Measurements from ENCODE around the gene RSRC1.

RSRC1 gene

GRCh38 chr3:158134363-158134762, 24.5 kb downstream of the RSRC1 start:
- Mint-ChIP-seq H3K9me3 (no peaks in the 10 kb centered on the region), H3K36me3 (ENCODE audit: low read depth) (peaks cover 31% of the 10 kb centered on the region), H3K27ac (no peak overlapping the region), H3K4me1 (ENCODE audit: low read depth) (peaks cover 2% of the 10 kb centered on the region), H3K27me3 (ENCODE audit: low read depth) (no peaks in the 10 kb centered on the region), H3K4me3 (no peak overlapping the region)
- DNase-seq (ENCODE audit: low spot score): no peak

DNA sequence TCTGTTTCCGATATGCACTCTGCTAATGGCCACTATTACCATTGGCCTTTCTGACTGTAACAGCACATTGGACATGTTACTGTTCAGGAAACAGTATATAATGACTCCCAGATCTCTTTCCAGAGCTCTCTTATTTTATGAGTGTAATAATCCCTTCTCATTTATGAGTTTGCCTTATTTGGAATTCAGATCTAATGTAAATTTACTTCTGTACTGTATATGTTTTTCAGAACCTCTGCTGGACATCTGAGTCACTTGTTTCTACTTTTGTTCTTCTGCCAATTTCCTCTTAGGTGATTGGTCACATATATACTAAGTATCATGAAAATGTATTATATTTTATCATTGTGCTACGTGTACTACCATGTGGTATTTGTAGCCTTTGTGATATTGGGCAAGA, 30.5 kb downstream of the RSRC1 start:
- DNase-seq (ENCODE audit: low spot score): no peak
- H3K27ac Mint-ChIP-seq: no peak overlapping the region
- H3K4me1 Mint-ChIP-seq (ENCODE audit: low read depth): peaks cover 2% of the 10 kb centered on the region
- H3K9me3 Mint-ChIP-seq: no peaks in the 10 kb centered on the region
- H3K36me3 Mint-ChIP-seq (ENCODE audit: low read depth): peaks cover 18% of the 10 kb centered on the region
- no peaks in the 10 kb centered on the region for H3K27me3 Mint-ChIP-seq (ENCODE audit: low read depth)
- H3K4me3 Mint-ChIP-seq: no peak overlapping the region

DNA sequence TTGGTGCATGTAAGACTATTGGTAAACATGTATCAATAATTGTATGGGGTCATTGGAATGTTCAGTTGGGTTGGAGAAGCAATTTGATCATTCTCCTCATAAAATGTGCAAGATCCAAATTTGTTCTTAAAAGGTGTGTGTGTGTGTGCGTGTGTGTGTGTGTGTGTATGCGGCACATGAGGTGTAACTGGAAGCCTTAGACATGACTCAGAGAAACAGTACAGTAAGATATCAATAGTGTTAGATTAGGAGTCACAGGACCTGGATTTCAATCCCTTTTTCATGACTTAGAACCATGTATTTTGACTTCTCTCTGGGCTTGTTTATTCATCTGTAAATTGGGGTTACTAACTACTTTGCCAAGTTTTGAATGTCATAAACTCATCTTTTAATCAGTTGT, 38.3 kb downstream of the RSRC1 start:
- Mint-ChIP-seq H3K27me3 (ENCODE audit: low read depth) (no peaks in the 10 kb centered on the region), H3K4me1 (ENCODE audit: low read depth) (peaks cover 3% of the 10 kb centered on the region), H3K27ac (no peak overlapping the region), H3K4me3 (no peak overlapping the region), H3K9me3 (no peaks in the 10 kb centered on the region), H3K36me3 (ENCODE audit: low read depth) (peaks cover 10% of the 10 kb centered on the region)
- DNase-seq (ENCODE audit: low spot score): no peak

- Mint-ChIP-seq H3K4me1 (ENCODE audit: low read depth) (peaks cover 3% of the 10 kb centered on the region), H3K4me3 (no peak overlapping the region), H3K27me3 (ENCODE audit: low read depth) (no peaks in the 10 kb centered on the region), H3K27ac (no peak overlapping the region), H3K9me3 (no peaks in the 10 kb centered on the region), H3K36me3 (ENCODE audit: low read depth) (peaks cover 12% of the 10 kb centered on the region)
- no peak for DNase-seq (ENCODE audit: low spot score)
Observed at GRCh38 chr3:158152186-158152585, 42.3 kb downstream of the RSRC1 start.

- Mint-ChIP-seq H3K27ac (no peak overlapping the region), H3K4me3 (no peak overlapping the region), H3K4me1 (ENCODE audit: low read depth) (no peaks in the 10 kb centered on the region), H3K27me3 (ENCODE audit: low read depth) (no peaks in the 10 kb centered on the region), H3K9me3 (no peaks in the 10 kb centered on the region), H3K36me3 (ENCODE audit: low read depth) (peaks cover 5% of the 10 kb centered on the region)
- DNase-seq (ENCODE audit: low spot score): no peak
Observed at GRCh38 chr3:158158969-158159368, 49.1 kb downstream of the RSRC1 start.

DNA sequence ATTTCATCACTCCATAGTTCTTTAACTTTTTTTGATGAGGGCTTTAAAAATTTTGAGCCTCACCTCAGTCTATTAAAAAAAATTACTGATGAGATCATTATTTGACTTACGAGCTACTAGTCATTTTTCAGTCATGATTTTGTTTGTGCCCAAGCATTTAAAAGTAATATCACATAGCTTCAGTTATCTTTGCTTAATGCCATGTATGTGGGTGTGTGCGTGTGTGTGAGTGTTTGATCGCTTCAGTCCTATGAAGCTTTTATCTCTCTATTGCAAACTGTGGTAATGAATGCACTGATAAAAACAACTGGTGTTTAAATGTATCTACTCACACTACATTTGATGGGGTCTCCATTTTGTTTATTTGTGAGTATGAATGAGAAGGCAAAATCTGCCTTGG, 49.8 kb downstream of the RSRC1 start:
- H3K27me3 Mint-ChIP-seq (ENCODE audit: low read depth): no peaks in the 10 kb centered on the region
- no peak overlapping the region for H3K27ac Mint-ChIP-seq
- no peak for DNase-seq (ENCODE audit: low spot score)
- no peaks in the 10 kb centered on the region for H3K4me1 Mint-ChIP-seq (ENCODE audit: low read depth)
- H3K9me3 Mint-ChIP-seq: no peaks in the 10 kb centered on the region
- H3K36me3 Mint-ChIP-seq (ENCODE audit: low read depth): peaks cover 5% of the 10 kb centered on the region
- H3K4me3 Mint-ChIP-seq: no peak overlapping the region

DNA sequence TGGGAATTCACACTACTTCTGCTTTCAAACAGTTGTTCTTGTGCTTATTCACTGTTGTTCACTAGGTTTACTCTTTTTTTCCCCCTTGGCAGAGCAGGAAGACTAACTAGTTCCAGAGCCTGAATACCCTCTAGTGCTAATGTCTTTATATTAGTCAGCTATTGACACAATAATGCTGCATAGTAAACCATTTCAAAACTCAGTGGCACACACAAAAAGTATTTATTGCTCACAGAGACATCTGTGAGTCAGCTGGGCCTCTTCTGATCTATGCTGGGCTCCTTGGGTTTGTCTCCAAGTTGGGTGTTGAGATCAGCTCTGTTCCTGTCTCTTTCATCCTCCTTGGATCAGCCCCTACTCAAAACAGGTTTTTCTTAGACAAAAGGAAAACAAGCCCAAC, 51.1 kb downstream of the RSRC1 start:
- Mint-ChIP-seq H3K4me3 (no peak overlapping the region), H3K27me3 (ENCODE audit: low read depth) (no peaks in the 10 kb centered on the region), H3K9me3 (no peaks in the 10 kb centered on the region), H3K36me3 (ENCODE audit: low read depth) (peaks cover under 1% of the 10 kb centered on the region), H3K4me1 (ENCODE audit: low read depth) (no peaks in the 10 kb centered on the region), H3K27ac (no peak overlapping the region)
- DNase-seq (ENCODE audit: low spot score): no peak

- peaks cover 5% of the 10 kb centered on the region for H3K36me3 Mint-ChIP-seq (ENCODE audit: low read depth)
- H3K4me1 Mint-ChIP-seq (ENCODE audit: low read depth): peaks cover 8% of the 10 kb centered on the region
- no peaks in the 10 kb centered on the region for H3K27me3 Mint-ChIP-seq (ENCODE audit: low read depth)
Observed at GRCh38 chr3:158165141-158165655, 55.3 kb downstream of the RSRC1 start.

GRCh38 chr3:158165730-158166129, 55.8 kb downstream of the RSRC1 start:
- Mint-ChIP-seq H3K4me1 (ENCODE audit: low read depth) (peaks cover 8% of the 10 kb centered on the region), H3K9me3 (no peaks in the 10 kb centered on the region), H3K27ac (no peak overlapping the region), H3K36me3 (ENCODE audit: low read depth) (peaks cover 5% of the 10 kb centered on the region), H3K27me3 (ENCODE audit: low read depth) (no peaks in the 10 kb centered on the region), H3K4me3 (no peak overlapping the region)
- no peak for DNase-seq (ENCODE audit: low spot score)

More at GRCh38 chr3:158165141-158165655, 55.3 kb downstream of the RSRC1 start:
- DNase-seq (ENCODE audit: low spot score): no peak
- Mint-ChIP-seq H3K27ac (no peak overlapping the region), H3K9me3 (no peaks in the 10 kb centered on the region), H3K4me3 (no peak overlapping the region)

GRCh38 chr3:158166223-158166622, 56.3 kb downstream of the RSRC1 start:
- H3K36me3 Mint-ChIP-seq (ENCODE audit: low read depth): peaks cover 5% of the 10 kb centered on the region
- peaks cover 8% of the 10 kb centered on the region for H3K4me1 Mint-ChIP-seq (ENCODE audit: low read depth)
- H3K9me3 Mint-ChIP-seq: no peaks in the 10 kb centered on the region
- no peaks in the 10 kb centered on the region for H3K27me3 Mint-ChIP-seq (ENCODE audit: low read depth)
- no peak for DNase-seq (ENCODE audit: low spot score)
- H3K27ac Mint-ChIP-seq: no peak overlapping the region
- H3K4me3 Mint-ChIP-seq: no peak overlapping the region

- Mint-ChIP-seq H3K4me3 (no peak overlapping the region), H3K4me1 (ENCODE audit: low read depth) (peaks cover 8% of the 10 kb centered on the region), H3K27ac (no peak overlapping the region), H3K9me3 (no peaks in the 10 kb centered on the region), H3K36me3 (ENCODE audit: low read depth) (peaks cover 5% of the 10 kb centered on the region), H3K27me3 (ENCODE audit: low read depth) (no peaks in the 10 kb centered on the region)
- DNase-seq (ENCODE audit: low spot score): peak; percentile 32
Observed at GRCh38 chr3:158167737-158168557, 58.1 kb downstream of the RSRC1 start.

DNA sequence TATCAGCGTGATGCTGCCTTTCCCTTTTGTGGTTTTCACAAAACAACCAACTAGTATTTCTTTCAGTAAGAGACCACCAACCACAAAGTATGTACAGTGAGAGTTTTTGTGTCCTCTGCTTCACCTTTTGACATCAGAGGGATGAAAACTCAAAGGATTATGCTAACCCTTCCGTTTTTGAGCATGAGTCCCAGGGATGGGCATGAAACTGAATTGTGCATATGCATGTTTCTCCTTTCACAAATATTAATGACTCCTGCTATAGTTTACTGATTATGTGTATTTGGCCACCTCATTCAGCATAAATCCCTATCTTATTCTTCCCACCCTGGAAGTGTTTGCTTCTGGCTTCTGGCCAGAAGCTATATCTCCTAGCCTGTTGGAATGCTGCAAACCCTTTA, 59.2 kb downstream of the RSRC1 start:
- Mint-ChIP-seq H3K9me3 (no peaks in the 10 kb centered on the region), H3K27me3 (ENCODE audit: low read depth) (no peaks in the 10 kb centered on the region), H3K4me1 (ENCODE audit: low read depth) (peaks cover 8% of the 10 kb centered on the region), H3K36me3 (ENCODE audit: low read depth) (peaks cover 5% of the 10 kb centered on the region), H3K4me3 (no peak overlapping the region), H3K27ac (no peak overlapping the region)
- DNase-seq (ENCODE audit: low spot score): no peak

DNA sequence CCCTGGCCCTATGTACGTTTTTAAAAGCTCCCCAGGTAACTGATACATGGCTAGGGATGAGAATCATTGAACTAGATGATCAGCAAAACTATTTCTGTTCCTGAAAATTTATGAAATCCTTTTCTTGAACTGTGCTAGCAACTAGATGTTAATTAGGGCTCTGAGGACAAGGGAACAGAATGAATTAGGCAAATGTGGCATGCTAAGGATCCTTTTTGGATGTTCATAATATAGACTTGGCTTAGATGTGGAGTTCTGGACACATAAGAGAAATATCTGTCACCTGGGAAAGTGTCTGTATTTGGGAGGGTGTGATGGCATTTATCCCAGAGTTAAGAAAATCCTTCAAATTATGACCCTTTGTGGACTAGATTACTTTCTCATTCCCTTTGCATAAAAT, 71.2 kb downstream of the RSRC1 start:
- Mint-ChIP-seq H3K36me3 (ENCODE audit: low read depth) (peaks cover 8% of the 10 kb centered on the region), H3K27ac (no peak overlapping the region), H3K27me3 (ENCODE audit: low read depth) (no peaks in the 10 kb centered on the region), H3K9me3 (peaks cover 3% of the 10 kb centered on the region), H3K4me3 (no peak overlapping the region), H3K4me1 (ENCODE audit: low read depth) (no peaks in the 10 kb centered on the region)
- no peak for DNase-seq (ENCODE audit: low spot score)

- H3K4me1 Mint-ChIP-seq (ENCODE audit: low read depth): peaks cover 2% of the 10 kb centered on the region
- no peaks in the 10 kb centered on the region for H3K36me3 Mint-ChIP-seq (ENCODE audit: low read depth)
- H3K9me3 Mint-ChIP-seq: peaks cover 3% of the 10 kb centered on the region
- H3K4me3 Mint-ChIP-seq: no peak overlapping the region
- H3K27ac Mint-ChIP-seq: no peak overlapping the region
- no peak for DNase-seq (ENCODE audit: low spot score)
- H3K27me3 Mint-ChIP-seq (ENCODE audit: low read depth): no peaks in the 10 kb centered on the region
Observed at GRCh38 chr3:158185711-158186110, 75.8 kb downstream of the RSRC1 start.

GRCh38 chr3:158200955-158201354, 91.1 kb downstream of the RSRC1 start:
- Mint-ChIP-seq H3K9me3 (peaks cover 40% of the 10 kb centered on the region), H3K27ac (no peak overlapping the region), H3K36me3 (ENCODE audit: low read depth) (peaks cover 30% of the 10 kb centered on the region), H3K27me3 (ENCODE audit: low read depth) (no peaks in the 10 kb centered on the region), H3K4me1 (ENCODE audit: low read depth) (peaks cover 1% of the 10 kb centered on the region), H3K4me3 (no peak overlapping the region)
- DNase-seq (ENCODE audit: low spot score): no peak
